HuH-7 (cell line): Measurements from ENCODE around the gene DYNC1I1.

Experiments
- DNase-seq: peaks from one replicate; pipeline ENCODE4 v3.0.0; 2011; ENCODE audit warnings: low spot score

Gene DYNC1I1

DNA sequence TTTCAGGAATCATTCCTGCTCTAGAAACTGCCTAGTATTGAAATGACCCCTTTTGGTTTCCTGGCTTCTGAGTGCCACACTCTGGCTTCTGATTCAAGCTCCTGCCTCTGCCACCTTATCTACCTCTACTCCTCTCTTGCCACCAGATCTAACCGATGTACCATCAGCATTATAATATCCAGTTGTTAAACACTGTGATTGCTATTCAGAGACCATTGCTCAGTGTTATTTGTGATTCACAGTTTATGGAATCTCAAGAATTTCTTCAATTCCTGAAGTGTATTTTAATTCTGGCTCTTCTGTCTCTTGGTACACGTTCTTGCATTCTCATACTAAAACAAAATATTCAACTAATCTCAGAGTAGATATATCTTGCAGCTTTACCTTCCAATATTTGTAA lies 88.7 kb downstream of the DYNC1I1 start:
- no peak for DNase-seq

DNA sequence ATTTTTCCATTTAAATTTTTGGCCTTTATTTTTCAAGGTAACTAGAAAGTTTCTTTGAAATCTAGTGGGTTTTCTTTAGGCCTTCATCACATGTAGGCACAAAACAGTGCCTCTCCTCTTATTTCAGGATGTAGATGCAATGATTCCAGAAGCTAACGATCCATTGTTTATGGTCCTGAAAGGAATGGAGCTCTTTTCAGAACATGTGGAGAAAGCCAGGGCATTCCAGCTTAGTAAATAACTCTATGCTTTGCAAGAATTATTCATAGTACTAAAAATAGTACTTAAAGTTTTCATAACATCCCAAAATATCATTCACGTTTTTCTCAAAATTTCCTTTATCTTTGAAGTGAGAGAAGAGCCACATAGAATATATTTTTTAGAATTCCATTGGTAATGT lies 91.3 kb downstream of the DYNC1I1 start:
- DNase-seq, result no peak

DNA sequence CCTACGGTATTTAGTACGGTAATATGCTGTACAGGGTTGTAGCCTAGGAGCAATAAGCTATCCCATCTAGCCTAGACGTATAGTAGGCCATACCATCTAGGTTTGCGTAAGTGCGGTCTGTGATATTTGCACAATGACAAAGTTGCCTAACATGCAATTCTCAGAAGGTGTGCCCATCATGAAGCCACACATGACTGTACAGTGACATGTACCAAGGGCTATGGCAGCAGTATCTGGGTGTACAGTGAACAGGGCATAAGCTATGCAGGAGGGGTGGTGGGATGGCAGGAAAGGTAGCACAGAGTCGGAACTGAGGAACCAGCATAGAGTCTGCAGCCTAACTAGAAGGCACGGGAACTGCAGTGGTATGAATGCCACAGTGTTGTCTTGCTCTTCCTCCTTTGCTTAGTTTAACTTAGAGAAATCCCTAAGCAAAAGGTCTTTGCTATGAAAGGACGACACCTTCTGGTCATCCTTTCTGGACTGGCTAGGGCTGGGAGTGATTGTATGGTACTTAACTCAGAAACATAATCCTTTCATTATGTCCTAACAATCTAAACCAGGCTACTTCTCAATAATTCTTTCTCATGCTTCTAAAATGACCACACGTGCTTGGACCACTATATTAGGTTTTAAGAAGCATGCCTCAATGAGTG lies 93.5 kb downstream of the DYNC1I1 start:
- DNase-seq, result peak; percentile 10

DNA sequence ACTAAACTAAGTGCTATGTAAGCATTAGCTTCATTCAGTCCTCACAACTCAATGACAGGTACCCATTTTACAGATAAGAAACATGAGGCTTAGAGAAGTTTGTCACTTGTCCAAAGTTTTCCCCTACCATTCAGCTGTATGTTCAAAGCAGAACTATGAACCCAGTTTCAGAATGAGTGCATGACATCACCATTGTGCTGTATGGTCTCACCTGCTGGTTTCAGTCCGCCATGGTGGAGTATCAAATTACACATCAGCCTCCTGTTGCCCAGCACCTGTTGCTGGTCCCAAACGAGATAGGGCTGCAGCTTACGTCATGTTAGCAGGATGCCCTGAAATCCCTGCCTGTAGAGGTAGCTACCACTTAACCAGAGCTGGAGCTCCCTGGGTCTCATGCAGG lies 95.0 kb downstream of the DYNC1I1 start:
- DNase-seq, result no peak

GRCh38 chr7:95871075-95871848 lies 98.9 kb downstream of the DYNC1I1 start:
- DNase-seq, result peak; percentile 26

GRCh38 chr7:95871896-95872295 lies 99.5 kb downstream of the DYNC1I1 start:
- no peak for DNase-seq

GRCh38 chr7:95874129-95874528 lies 101.8 kb downstream of the DYNC1I1 start:
- no peak for DNase-seq

- DNase-seq, result no peak
Measured at GRCh38 chr7:95874541-95875265, 102.3 kb downstream of the DYNC1I1 start.

GRCh38 chr7:95875519-95875918 lies 103.2 kb downstream of the DYNC1I1 start:
- no peak for DNase-seq

DNA sequence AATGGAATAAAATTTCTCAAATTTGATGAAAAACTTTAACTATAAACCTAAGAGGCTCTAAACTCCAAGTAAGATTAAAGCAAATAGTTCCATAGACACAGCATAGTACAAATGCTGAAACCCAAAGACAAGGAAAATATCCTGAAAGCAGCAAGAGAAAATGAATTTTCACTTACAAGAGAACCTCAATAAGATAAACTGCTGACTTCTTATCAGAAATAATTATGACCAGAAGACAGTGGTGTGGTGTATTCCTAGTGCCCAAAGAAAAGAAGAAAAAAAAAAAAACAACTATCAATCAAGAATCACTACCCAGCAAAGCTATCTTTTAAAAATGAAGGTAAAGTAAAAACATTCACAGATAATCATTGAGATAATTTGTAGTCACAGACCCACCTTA lies 106.3 kb downstream of the DYNC1I1 start:
- DNase-seq, result no peak

GRCh38 chr7:95881597-95881996 lies 109.2 kb downstream of the DYNC1I1 start:
- no peak for DNase-seq

DNA sequence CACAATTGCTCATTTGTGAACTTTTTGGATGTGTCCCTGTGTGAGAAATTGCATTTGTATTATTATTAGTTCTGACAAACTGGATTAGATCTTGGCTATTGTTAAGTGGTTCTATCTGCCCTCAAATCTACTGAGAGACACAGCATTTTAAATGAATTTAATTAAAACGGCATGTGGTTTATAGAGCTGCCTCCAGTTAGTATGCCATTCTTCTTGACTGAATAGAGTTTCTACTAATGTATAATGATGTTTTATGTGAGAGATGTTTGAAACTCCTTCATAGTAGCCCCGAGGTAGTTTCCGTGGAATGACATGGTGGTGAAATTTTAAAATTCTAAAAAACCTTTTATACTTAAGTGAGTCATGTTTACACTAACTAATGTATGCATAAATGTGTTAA lies 110.9 kb downstream of the DYNC1I1 start:
- no peak for DNase-seq

DNA sequence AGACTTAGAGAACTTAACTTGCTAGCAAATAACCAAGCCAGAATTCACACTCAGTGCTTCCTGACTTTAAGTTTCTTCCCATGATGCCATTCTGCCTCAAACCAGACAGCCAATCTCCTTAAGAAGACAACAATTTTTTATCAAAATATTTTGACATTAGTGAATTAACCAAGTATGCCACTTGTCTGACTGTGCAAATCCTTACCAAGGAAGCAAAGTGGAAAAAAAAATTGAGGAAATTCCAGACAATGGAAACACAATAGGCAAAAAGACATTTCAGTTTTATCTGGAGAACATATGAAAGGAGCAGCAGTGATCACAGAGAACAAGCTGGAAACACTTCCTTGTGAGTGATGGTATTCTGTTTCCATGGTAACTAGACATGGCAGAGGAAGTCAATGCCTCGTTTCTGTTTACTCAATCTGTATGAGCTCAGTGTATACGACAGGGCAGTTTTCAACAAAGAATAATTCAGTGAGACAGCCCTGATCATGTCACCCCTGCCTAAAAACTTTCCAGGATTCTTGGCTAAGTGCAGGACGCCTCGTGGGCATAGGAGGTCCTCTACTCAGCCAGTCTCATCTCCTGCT lies 114.2 kb downstream of the DYNC1I1 start:
- DNase-seq, result peak; percentile 22

DNA sequence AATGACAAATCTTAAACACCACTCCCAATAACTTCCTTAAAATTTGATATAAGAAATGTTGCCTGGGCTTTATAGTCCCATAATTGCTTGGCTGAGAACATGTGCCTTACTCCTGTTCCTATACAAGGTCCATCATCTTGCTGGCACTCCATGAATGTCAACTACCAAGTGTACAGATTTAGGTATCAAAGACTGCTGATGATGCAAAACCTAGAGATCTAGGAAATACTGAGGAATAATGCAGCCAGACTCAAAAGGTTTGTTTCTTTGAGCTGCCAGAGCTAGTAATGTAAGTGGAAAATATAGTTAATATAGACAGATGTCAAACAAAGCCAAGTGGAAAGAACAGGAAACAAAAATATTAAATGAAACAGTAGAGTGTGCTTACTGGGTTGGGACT lies 121.1 kb downstream of the DYNC1I1 start:
- DNase-seq, result no peak

- no peak for DNase-seq
Measured at GRCh38 chr7:95897557-95898251, 125.3 kb downstream of the DYNC1I1 start.

DNA sequence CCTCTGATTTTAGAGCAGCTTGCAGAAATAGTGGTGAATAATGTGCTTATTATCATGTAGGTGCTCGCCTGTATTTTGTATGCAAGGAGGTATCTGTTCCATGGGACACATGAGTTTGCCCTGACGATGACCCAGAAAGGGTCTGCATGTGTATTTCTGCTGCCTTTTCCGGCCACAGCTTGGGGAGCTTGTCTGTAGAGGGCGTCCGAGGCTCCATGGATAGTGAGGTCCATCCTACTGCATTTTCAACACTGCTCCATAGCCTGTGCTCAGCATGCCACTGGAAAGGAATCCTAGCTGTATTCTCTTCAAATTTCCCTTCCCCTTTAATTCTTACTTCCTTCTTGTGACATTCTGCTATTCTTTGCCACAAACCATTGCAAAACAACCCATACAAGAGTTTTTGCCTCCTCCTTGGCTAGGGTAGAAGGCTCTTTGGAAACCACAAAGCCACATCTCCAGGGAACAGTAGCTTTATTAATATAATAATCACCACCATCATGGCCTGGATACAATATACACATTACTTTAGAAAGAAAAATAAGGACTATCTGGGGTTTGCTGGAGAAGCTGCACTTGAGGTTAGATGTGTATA lies 127.7 kb downstream of the DYNC1I1 start:
- DNase-seq, result peak; percentile 6

- DNase-seq, result no peak
Measured at GRCh38 chr7:95901006-95901405, 128.7 kb downstream of the DYNC1I1 start.

DNA sequence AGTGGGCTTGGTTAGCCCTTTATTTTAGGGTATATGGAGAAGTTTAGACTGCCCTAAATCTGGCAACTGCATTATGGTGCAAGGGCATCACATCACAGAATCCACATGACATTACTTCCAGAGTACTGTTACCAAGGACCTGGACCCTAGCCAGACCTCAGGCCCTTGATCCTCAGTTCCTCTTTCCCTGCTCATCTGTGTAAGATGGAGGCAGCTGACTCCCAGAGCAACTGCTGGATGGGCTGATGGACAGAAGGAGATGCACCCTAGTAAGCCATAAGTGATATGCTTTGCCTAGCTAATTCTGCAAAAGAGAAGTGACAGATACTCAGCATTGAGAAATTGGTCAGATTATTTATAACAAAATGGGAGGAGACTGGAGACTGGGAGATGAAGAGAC lies 131.7 kb downstream of the DYNC1I1 start:
- DNase-seq, result no peak

GRCh38 chr7:95905167-95905566 lies 132.8 kb downstream of the DYNC1I1 start:
- no peak for DNase-seq

- DNase-seq, result no peak
Measured at GRCh38 chr7:95906851-95907250, 134.5 kb downstream of the DYNC1I1 start.

GRCh38 chr7:95907337-95907736 lies 135.0 kb downstream of the DYNC1I1 start:
- no peak for DNase-seq

DNA sequence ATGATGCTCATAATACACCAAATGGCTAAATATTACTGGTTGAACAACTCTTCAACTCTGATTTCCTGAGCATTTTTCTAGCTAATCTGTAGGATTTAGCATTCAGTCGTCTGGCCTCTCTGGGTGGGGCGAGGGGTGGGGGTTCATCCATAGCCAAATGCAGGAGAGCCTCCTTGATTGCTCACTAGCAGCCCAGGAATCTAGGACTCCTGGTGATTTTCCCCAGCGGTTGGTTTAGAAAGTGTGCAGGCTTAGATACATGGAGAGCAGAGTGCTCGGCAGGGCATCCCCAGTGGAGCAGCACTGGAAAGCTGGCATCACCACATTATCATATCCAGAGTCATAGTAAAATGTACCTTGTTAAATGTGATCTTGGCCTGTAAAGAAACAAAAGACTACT lies 136.1 kb downstream of the DYNC1I1 start:
- no peak for DNase-seq
